GM12878 (cell line): Measurements from ENCODE around the gene TRPV3. TPM values are rescaled to one million over a fixed set of nuclear protein-coding genes. Genes with fewer than 3 reads are reported as not detected.

Experiments
- ATAC-seq: fragments of 200-7000 bp; cut with Tn5 transposase; 3 replicates; pipeline ENCODE4 v1.9.1; 2020; ENCODE audit warnings: mild to moderate bottlenecking, moderate library complexity
- BruUV-seq: library from RNA; stranded (reverse); fragments of 400-500 nt; replicated peaks from 2 replicates; lab custom pipeline; 2021; lab: Mats Ljungman, UMichigan
- CTCF ChIA-PET: fragments of 300-600 bp; sonication (Branson Sonifier 250); formaldehyde crosslinking; extraction: SDS; loops from one replicate; lab custom pipeline; 2021; ENCODE audit warnings: inconsistent platforms; lab: Yijun Ruan, JAX
- POLR2A ChIA-PET: fragments of 350-600 bp; formaldehyde crosslinking; extraction: SDS; loops from one replicate; lab custom pipeline; 2021; ENCODE audit warnings: inconsistent platforms; lab: Charles Lee
- RAD21 ChIA-PET: fragments of 300-600 bp; sonication (Branson Sonifier 250); formaldehyde crosslinking; loops from one replicate; lab custom pipeline; 2023; ENCODE audit warnings: antibody characterized with exemption; ENCODE audit not compliant: unreplicated experiment; lab: Charles Lee
- SMC1A ChIA-PET: fragments of 300-600 bp; sonication (Branson Sonifier 250); formaldehyde crosslinking; loops from one replicate; lab custom pipeline; 2023; ENCODE audit not compliant: unreplicated experiment, uncharacterized antibody; lab: Charles Lee
- DNase-seq: peaks from one replicate; pipeline ENCODE4 v3.0.0-alpha.2; 2011; ENCODE audit warnings: low read depth, low spot score
- FAIRE-seq: peaks from 3 replicates; lab custom pipeline; 2011; peaks lifted over from hg19 to GRCh38; lab: Jason Lieb, UNC
- H2AFZ ChIP-seq: 2 replicates; pipeline ENCODE4 v1.6.0; 2011; ENCODE audit warnings: low read depth, low read length, control low read depth; ENCODE audit not compliant: control insufficient read depth
- H3K27ac ChIP-seq: 2 replicates; pipeline ENCODE4 v1.5.1; 2011; ENCODE audit warnings: control low read depth; ENCODE audit not compliant: control insufficient read depth, insufficient read depth
- H3K27me3 ChIP-seq, 2 experiments: replicated peaks in 1 of 2; 2 replicates each; pipeline versions ENCODE4 v1.6.0 to v1.6.1; 2011; ENCODE audit warnings: low read length in 1 of 2; ENCODE audit not compliant: control insufficient read depth in 2 of 2, insufficient read depth in 2 of 2
- H3K36me3 ChIP-seq, 2 experiments: 2 replicates each; pipeline ENCODE4 v1.5.1; 2011; ENCODE audit warnings: low read length in 1 of 2; ENCODE audit not compliant: control insufficient read depth in 2 of 2, insufficient read depth in 2 of 2
- H3K4me1 ChIP-seq: 2 replicates; pipeline ENCODE4 v1.6.1; 2011; ENCODE audit warnings: mild to moderate bottlenecking, low read length, moderate library complexity, mixed read lengths; ENCODE audit not compliant: control insufficient read depth, insufficient read depth
- H3K4me2 ChIP-seq: 2 replicates; pipeline ENCODE4 v1.6.0; 2011; ENCODE audit warnings: control low read depth; ENCODE audit not compliant: control insufficient read depth, insufficient read depth
- H3K4me3 ChIP-seq: fragments of 200-600 bp; sonication (generic); 2 replicates; pipeline ENCODE4 v1.5.1; 2016
- H3K79me2 ChIP-seq: 2 replicates; pipeline ENCODE4 v1.6.0; 2011; ENCODE audit warnings: low read length; ENCODE audit not compliant: control insufficient read depth, insufficient read depth
- H3K9ac ChIP-seq: 2 replicates; pipeline ENCODE4 v1.8.0; 2011; ENCODE audit warnings: low read length, control low read depth, mixed read lengths; ENCODE audit not compliant: control insufficient read depth, insufficient read depth
- H3K9me3 ChIP-seq: replicated peaks from 3 replicates; pipeline ENCODE4 v1.5.1; 2011; ENCODE audit warnings: mild to moderate bottlenecking, low read length; ENCODE audit not compliant: control insufficient read depth, insufficient read depth
- H4K20me1 ChIP-seq: 2 replicates; pipeline ENCODE4 v1.6.0; 2011; ENCODE audit not compliant: control insufficient read depth, insufficient read depth
- CBX3 ChIP-seq: fragments of 200-600 bp; sonication (generic); IDR thresholded peaks from 2 replicates; pipeline ENCODE4 v1.6.1; 2016; ENCODE audit warnings: low read depth, borderline replicate concordance
- EED ChIP-seq: sonication (generic); IDR thresholded peaks from 2 replicates; pipeline ENCODE4 v1.6.1; 2016; ENCODE audit warnings: antibody characterized with exemption, low read depth
- EZH2 ChIP-seq: IDR thresholded peaks from 2 replicates; pipeline ENCODE4 v1.6.1; 2012; ENCODE audit warnings: low read depth, mild to moderate bottlenecking, control low read depth, inconsistent platforms, low read length, borderline replicate concordance; ENCODE audit not compliant: control insufficient read depth
- GABPA ChIP-seq: IDR thresholded peaks from 2 replicates; pipeline ENCODE4 v1.6.1; 2014; ENCODE audit warnings: antibody characterized with exemption, low read depth, mild to moderate bottlenecking, inconsistent platforms
- HDAC6 ChIP-seq: fragments of 200-600 bp; sonication (generic); IDR thresholded peaks from one replicate; pipeline ENCODE4 v1.8.0; 2017; ENCODE audit warnings: antibody characterized with exemption; ENCODE audit not compliant: unreplicated experiment
- RBBP5 ChIP-seq: fragments of 200-600 bp; sonication (generic); conservative IDR thresholded peaks from 2 replicates; pipeline ENCODE4 v1.6.1; 2016
- SPI1 ChIP-seq: IDR thresholded peaks from 2 replicates; pipeline ENCODE4 v1.6.1; 2011; ENCODE audit warnings: low read depth, mild to moderate bottlenecking, low read length, moderate library complexity, borderline replicate concordance; ENCODE audit not compliant: insufficient read depth
- SREBF1 ChIP-seq: IDR thresholded peaks from 2 replicates; pipeline ENCODE4 v1.6.1; 2012; ENCODE audit warnings: mild to moderate bottlenecking, low read length
- TARDBP ChIP-seq: IDR thresholded peaks from 2 replicates; pipeline ENCODE4 v1.6.1; 2016; ENCODE audit warnings: borderline replicate concordance
- TCF7 ChIP-seq: IDR thresholded peaks from 2 replicates; pipeline ENCODE4 v1.6.1; 2014; ENCODE audit warnings: antibody characterized with exemption, borderline replicate concordance
- WGBS: methylation state at CpG from one replicate; pipeline ENCODE4 v1.1.6; 2016; ENCODE audit warnings: low lambda C conversion rate; ENCODE audit not compliant: insufficient replicate concordance, insufficient coverage; ENCODE audit errors: missing lambda C conversion rate; 5-methylcytosine and 5-hydroxymethylcytosine counted together
- in situ Hi-C: fragments of 300-500 bp; cut with MboI; formaldehyde crosslinking; loops from 9 replicates; pipeline ENCODE4 v1.14.3; 2018; ENCODE audit warnings: mixed read lengths
- intact Hi-C: fragments of 100-400 bp; cut with micrococcal nuclease; formaldehyde crosslinking; loops from one replicate; pipeline ENCODE4 v1.14.2; 2022; ENCODE audit not compliant: unreplicated experiment
- polyA plus RNA-seq, 11 experiments: library from polyadenylated mRNA; depleted of rRNA in 4 of 11; unstranded in 6 of 11; stranded (reverse) in 5 of 11; fragments of >200 nt; fragmentation: Nextera tagmentation in 4 of 11; fragmentation: Illumina TruSeq in 1 of 11; extraction: Ambion mirVana in 4 of 11; extraction: Trizol in 1 of 11; gene quantifications; 1 replicate in 1 of 11; 2 replicates in 10 of 11; pipeline versions ENCODE4 v1.2.1 to v1.2.3, GENCODE V29; 2011 to 2016; ENCODE audit warnings: inconsistent platforms in 2 of 11, missing spikeins in 2 of 11, low read depth in 1 of 11
- total RNA-seq, 4 experiments: library from RNA; depleted of rRNA in 3 of 4; stranded (reverse); fragments of >200 nt in 3 of 4; fragmentation: Illumina TruSeq in 1 of 4; extraction: Trizol in 1 of 4; gene quantifications; 2 replicates each; pipeline versions ENCODE4 v1.2.1 to v1.2.3, GENCODE V29; 2013 to 2021
- TF ChIP-seq, protein P1 (sequence below): fragments of 450-650 bp; IDR thresholded peaks from 2 replicates; pipeline ENCODE4 v1.6.1; 2017; ENCODE audit warnings: mild to moderate bottlenecking, low read depth, inconsistent platforms; ENCODE audit not compliant: poor library complexity, severe bottlenecking
- TF ChIP-seq, protein P2 (sequence below): fragments of 450-650 bp; formaldehyde crosslinking; IDR thresholded peaks from 2 replicates; pipeline ENCODE4 v1.4.0; 2020; ENCODE audit warnings: mild to moderate bottlenecking, moderate library complexity
- TF ChIP-seq, protein P3 (sequence below): fragments of 450-650 bp; IDR thresholded peaks from 2 replicates; pipeline ENCODE4 v1.6.1; 2014; ENCODE audit warnings: mild to moderate bottlenecking

The TRPV3 gene
- total and polyA plus RNA-seq, 10 of the 15 experiments (the other 5 are each of a cell fraction or from before 2014, with no cell fraction given), result 0.52 to 12.0 (median 2.7) TPM

DNA sequence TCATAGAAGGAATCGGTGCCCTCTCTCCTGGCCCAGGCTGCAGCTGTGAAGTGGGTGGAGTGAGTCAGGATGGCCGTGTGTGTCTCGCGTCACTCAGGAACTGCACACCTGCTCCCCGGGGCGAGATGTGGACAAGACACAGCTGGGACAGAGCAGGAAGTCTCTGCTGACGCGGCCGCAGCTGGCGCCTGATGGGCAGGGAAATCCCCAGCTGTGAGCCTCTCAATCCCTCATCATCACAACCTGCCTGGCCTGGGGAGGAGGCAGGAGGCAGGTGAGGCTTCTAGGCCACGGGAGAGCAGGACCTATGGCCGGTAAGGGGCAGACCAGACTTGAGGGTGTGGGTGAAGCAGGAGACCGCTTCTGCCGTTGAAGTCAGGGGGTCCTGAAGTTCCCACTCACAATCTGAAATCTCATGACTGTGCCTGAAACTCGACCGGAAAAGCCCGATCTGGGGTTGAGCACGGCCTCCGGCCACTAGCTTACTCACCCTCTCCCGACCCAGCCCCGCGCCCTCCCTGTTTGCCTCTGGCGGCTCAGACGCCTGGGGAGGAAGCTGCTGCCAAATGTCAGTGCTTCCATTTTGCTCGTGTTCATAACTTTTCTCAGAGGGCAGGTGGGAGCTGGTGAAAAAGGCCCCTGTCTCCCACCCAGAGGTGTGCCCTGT is 1.1 kb upstream of the TRPV3 start:
- peak; percentile 74 for ATAC-seq
- Histone ChIP-seq H3K79me2 (no peaks in the 10 kb centered on the region; the same call in none of the 2 replicates), H3K27me3 (no peaks in the 10 kb centered on the region), H3K9ac (peak overlapping the region; percentile 83), H3K4me3 (peak overlapping the region; percentile 28; the same call in 1 of the 2 replicates), H3K4me1 (peaks cover 51% of the 10 kb centered on the region), H4K20me1 (no peaks in the 10 kb centered on the region), H3K9me3 (no peaks in the 10 kb centered on the region), H3K36me3 (no peaks in the 10 kb centered on the region), H3K4me2 (peak overlapping the region; percentile 99), H2AFZ (peak overlapping the region; percentile 88), H3K27ac (peak overlapping the region; percentile 92)
- in situ Hi-C loops, result no loop called here
- peak; percentile 98 for FAIRE-seq
- RAD21 ChIA-PET, result interaction anchor here (0.6 to 4.1 kb wide), 6 partner anchors 13 to 1337 kb away, joined by 3 to 26 read pairs (median 4); partner anchors contain the start of genes CTNS and SHPK
- TSS peak; percentile 96 for BruUV-seq
- peak; percentile 87 for DNase-seq
- SMC1A ChIA-PET, result interaction anchor here (0.8 to 1.3 kb wide), 3 partner anchors 44 to 1363 kb away, joined by 3 to 6 read pairs (median 4); partner anchors contain the start of genes CTNS and SHPK
- POLR2A ChIA-PET, result interaction anchor here (0.7 to 1.6 kb wide), 2 partner anchors 10 to 78 kb away, joined by 4 to 6 read pairs; partner anchors contain the start of genes CTNS and SHPK
- under 1% methylated on average over 25 of the region's 25 CpGs for WGBS
- intact Hi-C loops, result loop anchor here (2.0 to 10.0 kb wide), 2 partner anchors 78 to 106 kb away; partner anchors contain the start of genes CTNS, EMC6, SHPK and TAX1BP3
- CTCF ChIA-PET, result interaction anchor here (0.7 to 1.2 kb wide), 5 partner anchors 24 to 180 kb away, joined by 3 to 5 read pairs (median 3); no protein-coding TSS in a partner anchor
- TF ChIP-seq RBBP5 (no peak), CBX3 (no peak), SREBF1 (no peak), TARDBP (0 out of 2 replicates have a peak, but pooled peaks have one; percentile 80), SPI1 (0 out of 2 replicates have a peak, but pooled peaks have one; percentile 40), TCF7 (no peak), GABPA (peak; percentile 69; the same call in 1 of the 2 replicates), EZH2 (no peak), HDAC6 (no peak), EED (peak; percentile 87)
- TF ChIP-seq, protein P1, sequence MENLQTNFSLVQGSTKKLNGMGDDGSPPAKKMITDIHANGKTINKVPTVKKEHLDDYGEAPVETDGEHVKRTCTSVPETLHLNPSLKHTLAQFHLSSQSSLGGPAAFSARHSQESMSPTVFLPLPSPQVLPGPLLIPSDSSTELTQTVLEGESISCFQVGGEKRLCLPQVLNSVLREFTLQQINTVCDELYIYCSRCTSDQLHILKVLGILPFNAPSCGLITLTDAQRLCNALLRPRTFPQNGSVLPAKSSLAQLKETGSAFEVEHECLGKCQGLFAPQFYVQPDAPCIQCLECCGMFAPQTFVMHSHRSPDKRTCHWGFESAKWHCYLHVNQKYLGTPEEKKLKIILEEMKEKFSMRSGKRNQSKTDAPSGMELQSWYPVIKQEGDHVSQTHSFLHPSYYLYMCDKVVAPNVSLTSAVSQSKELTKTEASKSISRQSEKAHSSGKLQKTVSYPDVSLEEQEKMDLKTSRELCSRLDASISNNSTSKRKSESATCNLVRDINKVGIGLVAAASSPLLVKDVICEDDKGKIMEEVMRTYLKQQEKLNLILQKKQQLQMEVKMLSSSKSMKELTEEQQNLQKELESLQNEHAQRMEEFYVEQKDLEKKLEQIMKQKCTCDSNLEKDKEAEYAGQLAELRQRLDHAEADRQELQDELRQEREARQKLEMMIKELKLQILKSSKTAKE, result peak; percentile 48
- TF ChIP-seq, protein P2, sequence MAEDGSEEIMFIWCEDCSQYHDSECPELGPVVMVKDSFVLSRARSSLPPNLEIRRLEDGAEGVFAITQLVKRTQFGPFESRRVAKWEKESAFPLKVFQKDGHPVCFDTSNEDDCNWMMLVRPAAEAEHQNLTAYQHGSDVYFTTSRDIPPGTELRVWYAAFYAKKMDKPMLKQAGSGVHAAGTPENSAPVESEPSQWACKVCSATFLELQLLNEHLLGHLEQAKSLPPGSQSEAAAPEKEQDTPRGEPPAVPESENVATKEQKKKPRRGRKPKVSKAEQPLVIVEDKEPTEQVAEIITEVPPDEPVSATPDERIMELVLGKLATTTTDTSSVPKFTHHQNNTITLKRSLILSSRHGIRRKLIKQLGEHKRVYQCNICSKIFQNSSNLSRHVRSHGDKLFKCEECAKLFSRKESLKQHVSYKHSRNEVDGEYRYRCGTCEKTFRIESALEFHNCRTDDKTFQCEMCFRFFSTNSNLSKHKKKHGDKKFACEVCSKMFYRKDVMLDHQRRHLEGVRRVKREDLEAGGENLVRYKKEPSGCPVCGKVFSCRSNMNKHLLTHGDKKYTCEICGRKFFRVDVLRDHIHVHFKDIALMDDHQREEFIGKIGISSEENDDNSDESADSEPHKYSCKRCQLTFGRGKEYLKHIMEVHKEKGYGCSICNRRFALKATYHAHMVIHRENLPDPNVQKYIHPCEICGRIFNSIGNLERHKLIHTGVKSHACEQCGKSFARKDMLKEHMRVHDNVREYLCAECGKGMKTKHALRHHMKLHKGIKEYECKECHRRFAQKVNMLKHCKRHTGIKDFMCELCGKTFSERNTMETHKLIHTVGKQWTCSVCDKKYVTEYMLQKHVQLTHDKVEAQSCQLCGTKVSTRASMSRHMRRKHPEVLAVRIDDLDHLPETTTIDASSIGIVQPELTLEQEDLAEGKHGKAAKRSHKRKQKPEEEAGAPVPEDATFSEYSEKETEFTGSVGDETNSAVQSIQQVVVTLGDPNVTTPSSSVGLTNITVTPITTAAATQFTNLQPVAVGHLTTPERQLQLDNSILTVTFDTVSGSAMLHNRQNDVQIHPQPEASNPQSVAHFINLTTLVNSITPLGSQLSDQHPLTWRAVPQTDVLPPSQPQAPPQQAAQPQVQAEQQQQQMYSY (CRISPR knock-in tag), result no peak
- TF ChIP-seq, protein P3, sequence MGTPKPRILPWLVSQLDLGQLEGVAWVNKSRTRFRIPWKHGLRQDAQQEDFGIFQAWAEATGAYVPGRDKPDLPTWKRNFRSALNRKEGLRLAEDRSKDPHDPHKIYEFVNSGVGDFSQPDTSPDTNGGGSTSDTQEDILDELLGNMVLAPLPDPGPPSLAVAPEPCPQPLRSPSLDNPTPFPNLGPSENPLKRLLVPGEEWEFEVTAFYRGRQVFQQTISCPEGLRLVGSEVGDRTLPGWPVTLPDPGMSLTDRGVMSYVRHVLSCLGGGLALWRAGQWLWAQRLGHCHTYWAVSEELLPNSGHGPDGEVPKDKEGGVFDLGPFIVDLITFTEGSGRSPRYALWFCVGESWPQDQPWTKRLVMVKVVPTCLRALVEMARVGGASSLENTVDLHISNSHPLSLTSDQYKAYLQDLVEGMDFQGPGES, result no peak
